ENCODE data around the gene KEAP1. TPM values are rescaled to one million over a fixed set of nuclear protein-coding genes. Genes with fewer than 3 reads are reported as not detected.

Gene KEAP1
- polyA plus RNA-seq, 1 donor from 2014 or later = 39.0 TPM

- Histone ChIP-seq H3K27me3 (ENCODE audit: insufficient read depth, low read depth, low read length) (no peaks in the 10 kb centered on the region), H3F3A (ENCODE audit: insufficient read depth, low read length, poor library complexity, severe bottlenecking) (no peaks in the 10 kb centered on the region), H4K20me1 (ENCODE audit: insufficient read depth) (no peaks in the 10 kb centered on the region), H3K4me2 (ENCODE audit: low read length) (no peak overlapping the region), H3K36me3 (ENCODE audit: insufficient read depth, low read length) (no peaks in the 10 kb centered on the region), H2AFZ (ENCODE audit: low read depth, low read length) (no peak overlapping the region), H3K9me2 (ENCODE audit: insufficient read depth, low read length) (no peaks in the 10 kb centered on the region), H3K79me2 (replicated peaks; ENCODE audit: insufficient read depth, low read length) (no peaks in the 10 kb centered on the region), H3K9me3 (ENCODE audit: low read length) (no peaks in the 10 kb centered on the region), H3K27ac (ENCODE audit: low read length) (no peak overlapping the region), H3K4me3 (ENCODE audit: low read length) (no peak overlapping the region), H3K9ac (ENCODE audit: low read length) (no peak overlapping the region)
- TF ChIP-seq POLR2AphosphoS5 (IDR thresholded peaks at IDR 0.05) (no peak), REST (IDR thresholded peaks at IDR 0.05; ENCODE audit: borderline replicate concordance) (no peak), RAD21 (conservative IDR thresholded peaks at IDR 0.05) (no peak), EP300 (conservative IDR thresholded peaks at IDR 0.05; ENCODE audit: poor library complexity, severe bottlenecking) (no peak), CTCF (IDR thresholded peaks at IDR 0.05; ENCODE audit: poor library complexity, severe bottlenecking) (no peak)
These were observed 35.2 kb upstream of the KEAP1 start for GRCh38 chr19:10538204-10538983.

GRCh38 chr19:10537668-10538067 is 34.5 kb upstream of the KEAP1 start:
- no peak overlapping the region for H3K4me2 ChIP-seq (ENCODE audit: low read length)
- no peaks in the 10 kb centered on the region for H3K27me3 ChIP-seq (ENCODE audit: insufficient read depth, low read depth, low read length)
- H3K9me2 ChIP-seq (ENCODE audit: insufficient read depth, low read length) = no peaks in the 10 kb centered on the region
- no peak for TF ChIP-seq RAD21 (conservative IDR thresholded peaks at IDR 0.05)
- TF ChIP-seq MXI1 (conservative IDR thresholded peaks at IDR 0.05; ENCODE audit: poor library complexity, severe bottlenecking) = no peak
- TF ChIP-seq POLR2AphosphoS5 (IDR thresholded peaks at IDR 0.05) = no peak
- TF ChIP-seq CTCF (IDR thresholded peaks at IDR 0.05; ENCODE audit: poor library complexity, severe bottlenecking) = no peak
- no peaks in the 10 kb centered on the region for H3K79me2 ChIP-seq (replicated peaks; ENCODE audit: insufficient read depth, low read length)
- H3K27ac ChIP-seq (ENCODE audit: low read length) = no peak overlapping the region
- no peak overlapping the region for H2AFZ ChIP-seq (ENCODE audit: low read depth, low read length)
- no peaks in the 10 kb centered on the region for H4K20me1 ChIP-seq (ENCODE audit: insufficient read depth)
- H3F3A ChIP-seq (ENCODE audit: insufficient read depth, low read length, poor library complexity, severe bottlenecking) = no peaks in the 10 kb centered on the region
- H3K4me3 ChIP-seq (ENCODE audit: low read length) = no peak overlapping the region
- H3K36me3 ChIP-seq (ENCODE audit: insufficient read depth, low read length) = no peaks in the 10 kb centered on the region
- H3K9me3 ChIP-seq (ENCODE audit: low read length) = no peaks in the 10 kb centered on the region
- no peak overlapping the region for H3K9ac ChIP-seq (ENCODE audit: low read length)

All from neural cell (in vitro differentiated cells).